ENCODE measurements around the gene SAMD4A.

The SAMD4A gene

GRCh38 chr14:54698966-54699530 is 132.1 kb downstream of the SAMD4A start:
- no peak for FAIRE-seq

GRCh38 chr14:54699735-54700134 is 132.8 kb downstream of the SAMD4A start:
- no peak for FAIRE-seq

More at GRCh38 chr14:54698966-54699530, 132.1 kb downstream of the SAMD4A start:
- no peak for DNase-seq (ENCODE audit: low spot score)

GRCh38 chr14:54700717-54701116 is 133.8 kb downstream of the SAMD4A start:
- FAIRE-seq (no peak), DNase-seq (ENCODE audit: low spot score) (no peak)

More at GRCh38 chr14:54699735-54700134, 132.8 kb downstream of the SAMD4A start:
- no peak for DNase-seq (ENCODE audit: low spot score)

GRCh38 chr14:54702014-54702491 is 135.1 kb downstream of the SAMD4A start:
- DNase-seq (ENCODE audit: low spot score) (no peak), FAIRE-seq (no peak)

- DNase-seq (ENCODE audit: low spot score) (no peak), FAIRE-seq (no peak)
Measured at GRCh38 chr14:54702492-54702891, 135.6 kb downstream of the SAMD4A start.

GRCh38 chr14:54703082-54703481 is 136.2 kb downstream of the SAMD4A start:
- FAIRE-seq: no peak
- DNase-seq (ENCODE audit: low spot score): no peak

GRCh38 chr14:54703724-54704123 is 136.8 kb downstream of the SAMD4A start:
- FAIRE-seq: no peak
- DNase-seq (ENCODE audit: low spot score): no peak

- no peak for FAIRE-seq
Measured at GRCh38 chr14:54704768-54705167, 137.8 kb downstream of the SAMD4A start.

GRCh38 chr14:54706769-54707168 is 139.8 kb downstream of the SAMD4A start:
- DNase-seq (ENCODE audit: low spot score): no peak
- FAIRE-seq: no peak

More at GRCh38 chr14:54704768-54705167, 137.8 kb downstream of the SAMD4A start:
- no peak for DNase-seq (ENCODE audit: low spot score)

- FAIRE-seq (no peak), DNase-seq (ENCODE audit: low spot score) (no peak)
Measured at GRCh38 chr14:54708161-54708560, 141.2 kb downstream of the SAMD4A start.

GRCh38 chr14:54708982-54709381 is 142.1 kb downstream of the SAMD4A start:
- DNase-seq (ENCODE audit: low spot score) (no peak), FAIRE-seq (no peak)

GRCh38 chr14:54709444-54709843 is 142.5 kb downstream of the SAMD4A start:
- FAIRE-seq (no peak), DNase-seq (ENCODE audit: low spot score) (peak; percentile 4)

- DNase-seq (ENCODE audit: low spot score): no peak
- no peak for FAIRE-seq
Measured at GRCh38 chr14:54709867-54710266, 142.9 kb downstream of the SAMD4A start.

- DNase-seq (ENCODE audit: low spot score) (no peak), FAIRE-seq (no peak)
Measured at GRCh38 chr14:54711312-54711711, 144.4 kb downstream of the SAMD4A start.

- DNase-seq (ENCODE audit: low spot score) (no peak), FAIRE-seq (no peak)
Measured at GRCh38 chr14:54711812-54712464, 145.0 kb downstream of the SAMD4A start.

GRCh38 chr14:54712465-54713200 is 145.7 kb downstream of the SAMD4A start:
- DNase-seq (ENCODE audit: low spot score): no peak
- FAIRE-seq: no peak

GRCh38 chr14:54713379-54713778 is 146.5 kb downstream of the SAMD4A start:
- FAIRE-seq: no peak
- no peak for DNase-seq (ENCODE audit: low spot score)

- DNase-seq (ENCODE audit: low spot score): no peak
- FAIRE-seq: no peak
Measured at GRCh38 chr14:54715239-54715638, 148.3 kb downstream of the SAMD4A start.

GRCh38 chr14:54715811-54716210 is 148.9 kb downstream of the SAMD4A start:
- DNase-seq (ENCODE audit: low spot score) (no peak), FAIRE-seq (no peak)

GRCh38 chr14:54716862-54717261 is 149.9 kb downstream of the SAMD4A start:
- DNase-seq (ENCODE audit: low spot score) (no peak), FAIRE-seq (no peak)

- no peak for DNase-seq (ENCODE audit: low spot score)
- FAIRE-seq: no peak
Measured at GRCh38 chr14:54718046-54718445, 151.1 kb downstream of the SAMD4A start.

- FAIRE-seq (no peak), DNase-seq (ENCODE audit: low spot score) (no peak)
Measured at GRCh38 chr14:54719406-54719805, 152.5 kb downstream of the SAMD4A start.

Data from RCC 7860 (cell line).